ENCODE results near the gene CCDC158. TPM values are rescaled to one million over a fixed set of nuclear protein-coding genes. Genes with fewer than 3 reads are reported as not detected.

CCDC158 gene
- total and polyA plus RNA-seq, 4 donors: 0.63 to 1.9 (median 1.4) TPM

- no peak overlapping the region for H3K27ac ChIP-seq (ENCODE audit: low read depth in 1 of 2, low read length in 2 of 2)
- 75% methylated on average over 7 of the region's 7 CpGs for WGBS, 2 donors
- DNase-seq (no peak), ATAC-seq (ENCODE audit: low FRiP score) (no peak)
- H3K4me3 ChIP-seq (ENCODE audit: low read length in 2 of 2): no peak overlapping the region
- peaks cover 2% of the 10 kb centered on the region for H3K9me3 ChIP-seq (ENCODE audit: control insufficient read depth, low read length)
- H3K27me3 ChIP-seq (ENCODE audit: control insufficient read depth in 1 of 2, insufficient read depth in 2 of 2, low read length in 1 of 2): no peaks in the 10 kb centered on the region
- intact Hi-C loops (cut with DNase I): no loop called here
- no peaks in the 10 kb centered on the region for H3K4me1 ChIP-seq (ENCODE audit: control insufficient read depth in 1 of 2, insufficient read depth in 2 of 2, low read length in 2 of 2)
- peaks cover 0 to 3% of the 10 kb centered on the region in 2 donors for H3K36me3 ChIP-seq (ENCODE audit: control insufficient read depth in 1 of 2, insufficient read depth in 2 of 2, low read length in 1 of 2)
Measured at GRCh38 chr4:76315267-76315918, 105.5 kb downstream of the CCDC158 start.

DNA sequence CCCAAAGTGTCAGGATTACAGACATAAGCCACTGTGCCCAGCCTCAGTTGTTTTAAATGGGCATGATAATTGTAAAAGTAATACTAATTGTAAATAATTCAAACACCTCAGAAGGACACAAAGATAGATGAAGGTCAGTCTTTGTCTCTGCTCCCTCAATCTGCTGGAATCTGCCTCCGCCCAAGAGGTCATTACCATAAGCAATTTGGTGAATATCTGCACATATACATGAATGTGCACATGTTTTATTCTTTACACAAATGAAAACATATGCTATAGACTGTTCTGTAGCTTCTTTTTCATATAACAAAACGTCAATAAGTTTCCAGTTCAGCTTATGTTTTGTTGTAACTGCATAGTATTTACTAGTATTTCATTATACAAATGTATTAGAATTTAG lies 107.4 kb downstream of the CCDC158 start:
- Histone ChIP-seq H3K9me3 (ENCODE audit: control insufficient read depth, low read length) (peaks cover 2% of the 10 kb centered on the region), H3K4me1 (ENCODE audit: control insufficient read depth in 1 of 2, insufficient read depth in 2 of 2, low read length in 2 of 2) (no peaks in the 10 kb centered on the region), H3K4me3 (ENCODE audit: low read length in 2 of 2) (no peak overlapping the region), H3K27ac (ENCODE audit: low read depth in 1 of 2, low read length in 2 of 2) (no peak overlapping the region), H3K36me3 (ENCODE audit: control insufficient read depth in 1 of 2, insufficient read depth in 2 of 2, low read length in 1 of 2) (peaks cover 0 to 6% of the 10 kb centered on the region in 2 donors), H3K27me3 (ENCODE audit: control insufficient read depth in 1 of 2, insufficient read depth in 2 of 2, low read length in 1 of 2) (no peaks in the 10 kb centered on the region)
- intact Hi-C loops (cut with DNase I): no loop called here
- ATAC-seq (ENCODE audit: low FRiP score) (no peak), DNase-seq (no peak)
- 89 to 90% methylated on average over 2 of the region's 2 CpGs for WGBS, 2 donors

DNA sequence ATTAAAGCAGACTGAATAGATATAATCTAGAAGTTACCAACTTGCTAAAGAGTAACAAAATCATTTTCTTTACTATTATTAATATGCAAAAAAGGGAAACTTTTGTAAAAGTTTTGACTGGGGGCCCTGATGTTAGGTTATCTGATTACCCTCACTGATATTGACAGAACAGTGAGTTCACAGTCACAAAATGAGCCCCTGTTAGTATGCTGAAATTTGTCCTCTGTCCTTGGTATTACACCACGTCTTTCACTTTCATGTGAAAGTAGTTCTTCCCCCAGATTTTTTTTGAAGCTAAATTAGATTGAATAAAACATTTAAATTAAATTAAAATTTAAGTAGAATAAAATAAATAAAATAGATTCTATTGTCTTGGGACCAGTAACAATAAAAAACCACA lies 108.5 kb downstream of the CCDC158 start:
- peaks cover 2% of the 10 kb centered on the region for H3K9me3 ChIP-seq (ENCODE audit: control insufficient read depth, low read length)
- no peak overlapping the region for H3K27ac ChIP-seq (ENCODE audit: low read depth in 1 of 2, low read length in 2 of 2)
- no peak overlapping the region for H3K4me3 ChIP-seq (ENCODE audit: low read length in 2 of 2)
- 82% methylated on average over 1 of the region's 1 CpG for WGBS, 2 donors
- H3K4me1 ChIP-seq (ENCODE audit: control insufficient read depth in 1 of 2, insufficient read depth in 2 of 2, low read length in 2 of 2): peaks cover 0 to 3% of the 10 kb centered on the region in 2 donors
- no peak for ATAC-seq (ENCODE audit: low FRiP score)
- H3K36me3 ChIP-seq (ENCODE audit: control insufficient read depth in 1 of 2, insufficient read depth in 2 of 2, low read length in 1 of 2): peaks cover 0 to 6% of the 10 kb centered on the region in 2 donors
- H3K27me3 ChIP-seq (ENCODE audit: control insufficient read depth in 1 of 2, insufficient read depth in 2 of 2, low read length in 1 of 2): no peaks in the 10 kb centered on the region
- DNase-seq: no peak
- intact Hi-C loops (cut with DNase I): no loop called here

DNA sequence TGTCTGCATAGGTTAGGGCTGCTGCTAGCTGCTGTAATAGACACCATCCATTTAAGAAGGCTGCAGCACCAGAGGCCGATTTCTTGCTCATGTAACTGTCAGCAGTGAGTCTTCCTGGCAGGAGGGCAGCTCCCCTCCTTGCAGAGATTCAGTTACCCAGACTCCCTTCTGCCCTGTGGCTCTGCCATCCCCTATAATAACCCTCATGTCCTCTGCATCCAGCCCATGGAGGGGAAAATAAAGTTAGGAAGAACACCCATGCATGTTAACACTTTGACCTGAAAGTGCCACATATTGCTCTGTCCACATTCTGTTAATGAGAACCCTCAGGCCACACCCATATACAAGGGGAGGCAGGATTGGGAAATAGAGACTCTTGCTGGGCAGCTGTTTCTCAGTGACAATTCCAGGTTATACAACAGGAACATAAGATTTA lies 109.0 kb downstream of the CCDC158 start:
- 36 to 50% methylated on average over 1 of the region's 1 CpG for WGBS, 2 donors
- H3K27me3 ChIP-seq (ENCODE audit: control insufficient read depth in 1 of 2, insufficient read depth in 2 of 2, low read length in 1 of 2): no peaks in the 10 kb centered on the region
- peaks cover 2% of the 10 kb centered on the region for H3K9me3 ChIP-seq (ENCODE audit: control insufficient read depth, low read length)
- H3K4me3 ChIP-seq (ENCODE audit: low read length in 2 of 2): no peak overlapping the region
- intact Hi-C loops (cut with DNase I): no loop called here
- H3K4me1 ChIP-seq (ENCODE audit: control insufficient read depth in 1 of 2, insufficient read depth in 2 of 2, low read length in 2 of 2): peaks cover 0 to 3% of the 10 kb centered on the region in 2 donors
- H3K36me3 ChIP-seq (ENCODE audit: control insufficient read depth in 1 of 2, insufficient read depth in 2 of 2, low read length in 1 of 2): peaks cover 0 to 6% of the 10 kb centered on the region in 2 donors
- no peak overlapping the region for H3K27ac ChIP-seq (ENCODE audit: low read depth in 1 of 2, low read length in 2 of 2)
- ATAC-seq (ENCODE audit: low FRiP score): no peak
- DNase-seq: no peak

DNA sequence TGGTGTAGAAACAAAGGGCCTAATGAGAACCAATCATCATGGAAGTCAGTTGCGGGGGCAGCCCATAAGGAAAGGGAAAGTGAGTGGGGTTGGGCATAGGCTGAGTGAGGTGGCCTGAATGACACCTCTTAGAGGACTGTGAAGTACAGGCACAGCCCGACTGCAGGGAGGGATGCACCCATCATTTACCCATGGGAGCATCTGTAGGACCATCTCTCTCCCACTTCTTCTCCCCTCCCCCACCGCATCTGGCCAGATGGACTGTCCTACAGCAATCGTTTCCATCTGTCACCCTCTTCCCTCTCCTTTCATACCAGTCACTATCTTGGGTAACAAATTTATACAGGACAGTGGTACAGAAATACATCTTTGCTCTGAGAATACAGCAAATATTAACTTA lies 110.3 kb downstream of the CCDC158 start:
- no peak overlapping the region for H3K27ac ChIP-seq (ENCODE audit: low read depth in 1 of 2, low read length in 2 of 2)
- no peak overlapping the region for H3K4me3 ChIP-seq (ENCODE audit: low read length in 2 of 2)
- H3K9me3 ChIP-seq (ENCODE audit: control insufficient read depth, low read length): peaks cover 1% of the 10 kb centered on the region
- intact Hi-C loops (cut with DNase I): no loop called here
- peaks cover 0 to 6% of the 10 kb centered on the region in 2 donors for H3K36me3 ChIP-seq (ENCODE audit: control insufficient read depth in 1 of 2, insufficient read depth in 2 of 2, low read length in 1 of 2)
- H3K4me1 ChIP-seq (ENCODE audit: control insufficient read depth in 1 of 2, insufficient read depth in 2 of 2, low read length in 2 of 2): peaks cover 0 to 3% of the 10 kb centered on the region in 2 donors
- 65 to 70% methylated on average over 4 of the region's 4 CpGs for WGBS, 2 donors
- DNase-seq: no peak
- no peaks in the 10 kb centered on the region for H3K27me3 ChIP-seq (ENCODE audit: control insufficient read depth in 1 of 2, insufficient read depth in 2 of 2, low read length in 1 of 2)
- ATAC-seq (ENCODE audit: low FRiP score): no peak

DNA sequence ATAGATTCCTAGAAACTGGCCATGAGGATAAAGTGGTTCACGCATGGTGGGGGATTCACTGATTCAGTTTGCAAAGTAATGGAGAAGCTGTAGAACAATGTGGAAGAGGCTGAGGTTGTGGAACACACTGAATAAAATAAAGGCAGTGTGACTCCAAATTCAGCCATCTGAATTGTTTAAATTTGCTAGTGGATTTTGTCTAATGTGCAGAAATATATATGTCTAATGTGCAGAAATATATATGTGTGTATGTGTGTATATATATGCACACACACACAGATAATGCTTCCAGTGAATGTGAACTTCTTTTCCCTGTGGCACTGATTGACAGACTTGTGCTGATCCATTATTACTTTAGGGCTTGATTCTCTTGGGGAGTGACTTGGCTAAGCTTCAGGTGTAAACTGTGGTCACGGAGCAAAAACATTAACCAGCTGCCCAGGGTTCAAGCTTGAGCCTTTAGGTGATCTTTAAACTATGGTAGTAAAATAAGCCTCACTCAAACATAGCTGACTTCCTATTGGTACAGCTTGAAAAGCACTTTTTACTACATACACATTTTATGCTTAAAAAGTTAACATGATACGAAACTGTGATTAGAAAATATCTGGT lies 110.9 kb downstream of the CCDC158 start:
- Histone ChIP-seq H3K36me3 (ENCODE audit: control insufficient read depth in 1 of 2, insufficient read depth in 2 of 2, low read length in 1 of 2) (peaks cover 0 to 6% of the 10 kb centered on the region in 2 donors), H3K4me3 (ENCODE audit: low read length in 2 of 2) (no peak overlapping the region), H3K27me3 (ENCODE audit: control insufficient read depth in 1 of 2, insufficient read depth in 2 of 2, low read length in 1 of 2) (no peaks in the 10 kb centered on the region), H3K9me3 (ENCODE audit: control insufficient read depth, low read length) (no peaks in the 10 kb centered on the region), H3K4me1 (ENCODE audit: control insufficient read depth in 1 of 2, insufficient read depth in 2 of 2, low read length in 2 of 2) (peaks cover 3% of the 10 kb centered on the region in 2 donors), H3K27ac (ENCODE audit: low read depth in 1 of 2, low read length in 2 of 2) (no peak overlapping the region)
- WGBS, 2 donors: 88 to 89% methylated on average over 3 of the region's 3 CpGs
- DNase-seq (no peak), ATAC-seq (ENCODE audit: low FRiP score) (no peak)
- intact Hi-C loops (cut with DNase I): loop anchor here (5.0 to 10.0 kb wide), 3 partner anchors 58 to 128 kb away; partner anchors contain the start of gene FAM47E (in 1 of the 2)

- intact Hi-C loops (cut with DNase I): loop anchor here (5.0 to 10.0 kb wide), 3 partner anchors 56 to 126 kb away; partner anchors contain the start of gene FAM47E (in 1 of the 2)
- H3K27ac ChIP-seq (ENCODE audit: low read depth in 1 of 2, low read length in 2 of 2): no peak overlapping the region
- no peak for ATAC-seq (ENCODE audit: low FRiP score)
- WGBS, 2 donors: 45 to 51% methylated on average over 6 of the region's 6 CpGs
- H3K9me3 ChIP-seq (ENCODE audit: control insufficient read depth, low read length): no peaks in the 10 kb centered on the region
- DNase-seq: no peak
- peaks cover 0 to 6% of the 10 kb centered on the region in 2 donors for H3K36me3 ChIP-seq (ENCODE audit: control insufficient read depth in 1 of 2, insufficient read depth in 2 of 2, low read length in 1 of 2)
- H3K4me1 ChIP-seq (ENCODE audit: control insufficient read depth in 1 of 2, insufficient read depth in 2 of 2, low read length in 2 of 2): peaks cover 3 to 5% of the 10 kb centered on the region in 2 donors
- no peak overlapping the region for H3K4me3 ChIP-seq (ENCODE audit: low read length in 2 of 2)
- H3K27me3 ChIP-seq (ENCODE audit: control insufficient read depth in 1 of 2, insufficient read depth in 2 of 2, low read length in 1 of 2): no peaks in the 10 kb centered on the region
Measured at GRCh38 chr4:76308548-76308947, 112.4 kb downstream of the CCDC158 start.

- no peak for ATAC-seq (ENCODE audit: low FRiP score)
- no peak overlapping the region for H3K27ac ChIP-seq (ENCODE audit: low read depth in 1 of 2, low read length in 2 of 2)
Measured at GRCh38 chr4:76307660-76308014, 113.3 kb downstream of the CCDC158 start.

More at GRCh38 chr4:76307660-76308014, 113.3 kb downstream of the CCDC158 start:
- no peaks in the 10 kb centered on the region for H3K27me3 ChIP-seq (ENCODE audit: control insufficient read depth in 1 of 2, insufficient read depth in 2 of 2, low read length in 1 of 2)
- H3K9me3 ChIP-seq (ENCODE audit: control insufficient read depth, low read length): no peaks in the 10 kb centered on the region
- peak in 1 of 2 donors; percentile 56 for DNase-seq
- H3K4me3 ChIP-seq (ENCODE audit: low read length in 2 of 2): peak overlapping the region; percentile 0 to 75
- peaks cover 3 to 5% of the 10 kb centered on the region in 2 donors for H3K4me1 ChIP-seq (ENCODE audit: control insufficient read depth in 1 of 2, insufficient read depth in 2 of 2, low read length in 2 of 2)
- intact Hi-C loops (cut with DNase I): loop anchor here (2.0 to 10.0 kb wide), 6 partner anchors 55 to 523 kb away; partner anchors contain the start of genes CCDC158 (in 1 of the 2), FAM47E (in 1 of the 2) and SCARB2 (in 1 of the 2)
- H3K36me3 ChIP-seq (ENCODE audit: control insufficient read depth in 1 of 2, insufficient read depth in 2 of 2, low read length in 1 of 2): peaks cover 0 to 6% of the 10 kb centered on the region in 2 donors
- whole genome bisulfite sequencing, 2 donors: 15% methylated on average over 4 of the region's 4 CpGs
